Gastroesophageal sphincter (tissue), 3 donors: ENCODE data around the gene ACYP1.

Experiments
- EP300 ChIP-seq: sonication (generic); formaldehyde crosslinking; IDR thresholded peaks from one replicate; pipeline ENCODE4 v1.6.1; 2017; ENCODE audit warnings: antibody characterized with exemption, mild to moderate bottlenecking
- POLR2A ChIP-seq, 2 donors: fragments of 450-650 bp; IDR thresholded peaks; one replicate each; pipeline ENCODE4 v1.6.1; 2017; ENCODE audit warnings: antibody characterized with exemption in 2 of 2, mild to moderate bottlenecking in 2 of 2, moderate library complexity in 1 of 2
- POLR2AphosphoS5 ChIP-seq: sonication (generic); formaldehyde crosslinking; IDR thresholded peaks from one replicate; pipeline ENCODE4 v1.6.1; 2017; ENCODE audit warnings: antibody characterized with exemption
- TF ChIP-seq, protein P1 (sequence below), 4 experiments: fragments of 200-600 bp in 2 of 4; fragments of 450-650 bp in 2 of 4; sonication (generic) in 1 of 4; IDR thresholded peaks; one replicate each; pipeline ENCODE4 v1.5.1; 2017 to 2019; ENCODE audit warnings: antibody characterized with exemption in 4 of 4, mild to moderate bottlenecking in 2 of 4, moderate library complexity in 2 of 4

- TF ChIP-seq, protein P1, sequence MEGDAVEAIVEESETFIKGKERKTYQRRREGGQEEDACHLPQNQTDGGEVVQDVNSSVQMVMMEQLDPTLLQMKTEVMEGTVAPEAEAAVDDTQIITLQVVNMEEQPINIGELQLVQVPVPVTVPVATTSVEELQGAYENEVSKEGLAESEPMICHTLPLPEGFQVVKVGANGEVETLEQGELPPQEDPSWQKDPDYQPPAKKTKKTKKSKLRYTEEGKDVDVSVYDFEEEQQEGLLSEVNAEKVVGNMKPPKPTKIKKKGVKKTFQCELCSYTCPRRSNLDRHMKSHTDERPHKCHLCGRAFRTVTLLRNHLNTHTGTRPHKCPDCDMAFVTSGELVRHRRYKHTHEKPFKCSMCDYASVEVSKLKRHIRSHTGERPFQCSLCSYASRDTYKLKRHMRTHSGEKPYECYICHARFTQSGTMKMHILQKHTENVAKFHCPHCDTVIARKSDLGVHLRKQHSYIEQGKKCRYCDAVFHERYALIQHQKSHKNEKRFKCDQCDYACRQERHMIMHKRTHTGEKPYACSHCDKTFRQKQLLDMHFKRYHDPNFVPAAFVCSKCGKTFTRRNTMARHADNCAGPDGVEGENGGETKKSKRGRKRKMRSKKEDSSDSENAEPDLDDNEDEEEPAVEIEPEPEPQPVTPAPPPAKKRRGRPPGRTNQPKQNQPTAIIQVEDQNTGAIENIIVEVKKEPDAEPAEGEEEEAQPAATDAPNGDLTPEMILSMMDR (IDR thresholded peaks at IDR 0.05), result no peak
- no peak for TF ChIP-seq POLR2A (IDR thresholded peaks at IDR 0.05)
- no peak for TF ChIP-seq POLR2AphosphoS5
- TF ChIP-seq EP300, result no peak
Measured at GRCh38 chr14:75032939-75033338, 30.9 kb downstream of the ACYP1 start.
